Vagina (tissue), 2 donors: ENCODE data around the gene DDX49.

Source experiments
- CTCF ChIP-seq, 3 experiments: fragments of 450-650 bp in 2 of 3; fragments of 200-600 bp in 1 of 3; sonication (generic) in 1 of 3; IDR thresholded peaks; one replicate each; pipeline ENCODE4 v1.5.1; 2017 to 2019; ENCODE audit warnings: antibody characterized with exemption in 3 of 3, mild to moderate bottlenecking in 2 of 3, moderate library complexity in 2 of 3
- POLR2A ChIP-seq, 2 donors: fragments of 450-650 bp; IDR thresholded peaks; one replicate each; pipeline ENCODE4 v1.6.1; 2017; ENCODE audit warnings: antibody characterized with exemption in 2 of 2, mild to moderate bottlenecking in 2 of 2, moderate library complexity in 2 of 2
- POLR2AphosphoS5 ChIP-seq, 2 donors: sonication (generic); formaldehyde crosslinking; IDR thresholded peaks; one replicate each; pipeline ENCODE4 v1.9.0; 2017; ENCODE audit warnings: antibody characterized with exemption in 2 of 2, mild to moderate bottlenecking in 2 of 2, low read depth in 1 of 2; ENCODE audit not compliant: insufficient read depth in 1 of 2

DNA sequence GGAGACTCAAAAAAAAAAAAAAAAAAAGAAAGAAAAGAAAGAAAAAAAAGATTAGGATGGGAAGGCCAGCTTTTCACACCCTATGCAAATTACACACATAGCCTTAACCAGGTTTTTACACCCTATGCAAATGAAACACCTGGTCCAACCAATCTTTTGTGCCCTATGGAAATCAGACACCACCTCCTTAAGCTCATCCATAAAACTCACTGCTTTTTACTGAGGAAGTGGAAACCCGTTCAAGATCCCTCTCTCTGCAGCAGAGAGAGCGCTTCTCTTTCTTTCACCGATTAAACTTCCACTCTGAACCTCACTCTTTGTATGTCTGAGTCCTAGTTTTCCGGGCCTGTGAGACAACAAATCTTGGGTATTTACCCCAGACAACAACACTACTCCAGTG is 46.8 kb downstream of the DDX49 start:
- TF ChIP-seq CTCF (IDR thresholded peaks at IDR 0.05) (no peak), POLR2A (IDR thresholded peaks at IDR 0.05) (no peak), POLR2AphosphoS5 (IDR thresholded peaks at IDR 0.05; ENCODE audit: insufficient read depth in 1 of 2, low read depth in 1 of 2) (no peak)
